ENCODE data around the gene NDUFS8.

Gene NDUFS8

GRCh38 chr11:68049509-68050370, 19.3 kb downstream of the NDUFS8 start:
- H3K9ac ChIP-seq (ENCODE audit: low read depth in 1 of 2, low read length in 2 of 2) = no peak overlapping the region
- no peak overlapping the region for H3K4me3 ChIP-seq (ENCODE audit: low read length in 2 of 2)
- no peaks in the 10 kb centered on the region for H3K4me1 ChIP-seq (ENCODE audit: control insufficient read depth in 2 of 2, insufficient read depth in 2 of 2, low read length in 2 of 2)
- H3K27me3 ChIP-seq (ENCODE audit: control insufficient read depth in 2 of 2, insufficient read depth in 2 of 2, low read length in 2 of 2) = no peaks in the 10 kb centered on the region
- no peak overlapping the region for H3K27ac ChIP-seq (ENCODE audit: low read depth in 2 of 2, low read length in 2 of 2)
- H3K36me3 ChIP-seq (ENCODE audit: control insufficient read depth in 2 of 2, insufficient read depth in 2 of 2, low read length in 2 of 2) = peaks cover 36 to 56% of the 10 kb centered on the region in 2 donors
- no peaks in the 10 kb centered on the region for H3K9me3 ChIP-seq (ENCODE audit: control insufficient read depth in 2 of 2, low read length in 2 of 2)

GRCh38 chr11:68050371-68050841, 19.9 kb downstream of the NDUFS8 start:
- no peaks in the 10 kb centered on the region for H3K9me3 ChIP-seq (ENCODE audit: control insufficient read depth in 2 of 2, low read length in 2 of 2)
- no peak overlapping the region for H3K4me3 ChIP-seq (ENCODE audit: low read length in 2 of 2)
- H3K4me1 ChIP-seq (ENCODE audit: control insufficient read depth in 2 of 2, insufficient read depth in 2 of 2, low read length in 2 of 2) = no peaks in the 10 kb centered on the region
- H3K36me3 ChIP-seq (ENCODE audit: control insufficient read depth in 2 of 2, insufficient read depth in 2 of 2, low read length in 2 of 2) = peaks cover 30 to 51% of the 10 kb centered on the region in 2 donors
- H3K27me3 ChIP-seq (ENCODE audit: control insufficient read depth in 2 of 2, insufficient read depth in 2 of 2, low read length in 2 of 2) = no peaks in the 10 kb centered on the region
- H3K9ac ChIP-seq (ENCODE audit: low read depth in 1 of 2, low read length in 2 of 2) = no peak overlapping the region
- H3K27ac ChIP-seq (ENCODE audit: low read depth in 2 of 2, low read length in 2 of 2) = no peak overlapping the region

GRCh38 chr11:68051191-68052136, 21.0 kb downstream of the NDUFS8 start:
- H3K36me3 ChIP-seq (ENCODE audit: control insufficient read depth in 2 of 2, insufficient read depth in 2 of 2, low read length in 2 of 2) = peaks cover 27 to 49% of the 10 kb centered on the region in 2 donors
- H3K27me3 ChIP-seq (ENCODE audit: control insufficient read depth in 2 of 2, insufficient read depth in 2 of 2, low read length in 2 of 2) = no peaks in the 10 kb centered on the region
- no peak overlapping the region for H3K4me3 ChIP-seq (ENCODE audit: low read length in 2 of 2)
- H3K27ac ChIP-seq (ENCODE audit: low read depth in 2 of 2, low read length in 2 of 2) = no peak overlapping the region
- H3K4me1 ChIP-seq (ENCODE audit: control insufficient read depth in 2 of 2, insufficient read depth in 2 of 2, low read length in 2 of 2) = no peaks in the 10 kb centered on the region
- H3K9ac ChIP-seq (ENCODE audit: low read depth in 1 of 2, low read length in 2 of 2) = no peak overlapping the region
- H3K9me3 ChIP-seq (ENCODE audit: control insufficient read depth in 2 of 2, low read length in 2 of 2) = no peaks in the 10 kb centered on the region

- Histone ChIP-seq H3K27me3 (ENCODE audit: control insufficient read depth in 2 of 2, insufficient read depth in 2 of 2, low read length in 2 of 2) (no peaks in the 10 kb centered on the region), H3K9ac (ENCODE audit: low read depth in 1 of 2, low read length in 2 of 2) (no peak overlapping the region), H3K27ac (ENCODE audit: low read depth in 2 of 2, low read length in 2 of 2) (no peak overlapping the region), H3K4me1 (ENCODE audit: control insufficient read depth in 2 of 2, insufficient read depth in 2 of 2, low read length in 2 of 2) (no peaks in the 10 kb centered on the region), H3K36me3 (ENCODE audit: control insufficient read depth in 2 of 2, insufficient read depth in 2 of 2, low read length in 2 of 2) (peaks cover 24 to 46% of the 10 kb centered on the region in 2 donors), H3K9me3 (ENCODE audit: control insufficient read depth in 2 of 2, low read length in 2 of 2) (no peaks in the 10 kb centered on the region), H3K4me3 (ENCODE audit: low read length in 2 of 2) (no peak overlapping the region)
Measured at GRCh38 chr11:68052137-68052873, 21.8 kb downstream of the NDUFS8 start.

- Histone ChIP-seq H3K9me3 (ENCODE audit: control insufficient read depth in 2 of 2, low read length in 2 of 2) (no peaks in the 10 kb centered on the region), H3K27me3 (ENCODE audit: control insufficient read depth in 2 of 2, insufficient read depth in 2 of 2, low read length in 2 of 2) (no peaks in the 10 kb centered on the region), H3K27ac (ENCODE audit: low read depth in 2 of 2, low read length in 2 of 2) (no peak overlapping the region), H3K9ac (ENCODE audit: low read depth in 1 of 2, low read length in 2 of 2) (no peak overlapping the region), H3K4me3 (ENCODE audit: low read length in 2 of 2) (no peak overlapping the region), H3K36me3 (ENCODE audit: control insufficient read depth in 2 of 2, insufficient read depth in 2 of 2, low read length in 2 of 2) (peaks cover 27 to 42% of the 10 kb centered on the region in 2 donors), H3K4me1 (ENCODE audit: control insufficient read depth in 2 of 2, insufficient read depth in 2 of 2, low read length in 2 of 2) (no peaks in the 10 kb centered on the region)
Measured at GRCh38 chr11:68053117-68053516, 22.6 kb downstream of the NDUFS8 start.

GRCh38 chr11:68053981-68054812, 23.7 kb downstream of the NDUFS8 start:
- Histone ChIP-seq H3K4me3 (ENCODE audit: low read length in 2 of 2) (no peak overlapping the region), H3K27me3 (ENCODE audit: control insufficient read depth in 2 of 2, insufficient read depth in 2 of 2, low read length in 2 of 2) (no peaks in the 10 kb centered on the region), H3K36me3 (ENCODE audit: control insufficient read depth in 2 of 2, insufficient read depth in 2 of 2, low read length in 2 of 2) (peaks cover 24 to 38% of the 10 kb centered on the region in 2 donors), H3K9ac (ENCODE audit: low read depth in 1 of 2, low read length in 2 of 2) (no peak overlapping the region), H3K4me1 (ENCODE audit: control insufficient read depth in 2 of 2, insufficient read depth in 2 of 2, low read length in 2 of 2) (no peaks in the 10 kb centered on the region), H3K27ac (ENCODE audit: low read depth in 2 of 2, low read length in 2 of 2) (no peak overlapping the region), H3K9me3 (ENCODE audit: control insufficient read depth in 2 of 2, low read length in 2 of 2) (no peaks in the 10 kb centered on the region)

GRCh38 chr11:68056317-68057285, 26.1 kb downstream of the NDUFS8 start:
- H3K4me3 ChIP-seq (ENCODE audit: low read length in 2 of 2) = no peak overlapping the region
- H3K9me3 ChIP-seq (ENCODE audit: control insufficient read depth in 2 of 2, low read length in 2 of 2) = no peaks in the 10 kb centered on the region
- H3K36me3 ChIP-seq (ENCODE audit: control insufficient read depth in 2 of 2, insufficient read depth in 2 of 2, low read length in 2 of 2) = peaks cover 23 to 29% of the 10 kb centered on the region in 2 donors
- no peaks in the 10 kb centered on the region for H3K27me3 ChIP-seq (ENCODE audit: control insufficient read depth in 2 of 2, insufficient read depth in 2 of 2, low read length in 2 of 2)
- H3K4me1 ChIP-seq (ENCODE audit: control insufficient read depth in 2 of 2, insufficient read depth in 2 of 2, low read length in 2 of 2) = no peaks in the 10 kb centered on the region
- H3K27ac ChIP-seq (ENCODE audit: low read depth in 2 of 2, low read length in 2 of 2) = no peak overlapping the region
- H3K9ac ChIP-seq (ENCODE audit: low read depth in 1 of 2, low read length in 2 of 2) = no peak overlapping the region

GRCh38 chr11:68057807-68058206, 27.3 kb downstream of the NDUFS8 start:
- Histone ChIP-seq H3K27me3 (ENCODE audit: control insufficient read depth in 2 of 2, insufficient read depth in 2 of 2, low read length in 2 of 2) (no peaks in the 10 kb centered on the region), H3K4me3 (ENCODE audit: low read length in 2 of 2) (no peak overlapping the region), H3K4me1 (ENCODE audit: control insufficient read depth in 2 of 2, insufficient read depth in 2 of 2, low read length in 2 of 2) (no peaks in the 10 kb centered on the region), H3K9me3 (ENCODE audit: control insufficient read depth in 2 of 2, low read length in 2 of 2) (no peaks in the 10 kb centered on the region), H3K36me3 (ENCODE audit: control insufficient read depth in 2 of 2, insufficient read depth in 2 of 2, low read length in 2 of 2) (peaks cover 28 to 33% of the 10 kb centered on the region in 2 donors), H3K9ac (ENCODE audit: low read depth in 1 of 2, low read length in 2 of 2) (no peak overlapping the region), H3K27ac (ENCODE audit: low read depth in 2 of 2, low read length in 2 of 2) (no peak overlapping the region)
